Islet of Langerhans (tissue), 1 donor: ENCODE results near the gene GREM2.

Experiments used
- FAIRE-seq: peaks from one replicate; lab custom pipeline; 2011; peaks lifted over from hg19 to GRCh38; lab: Jason Lieb, UNC

The GREM2 gene

DNA sequence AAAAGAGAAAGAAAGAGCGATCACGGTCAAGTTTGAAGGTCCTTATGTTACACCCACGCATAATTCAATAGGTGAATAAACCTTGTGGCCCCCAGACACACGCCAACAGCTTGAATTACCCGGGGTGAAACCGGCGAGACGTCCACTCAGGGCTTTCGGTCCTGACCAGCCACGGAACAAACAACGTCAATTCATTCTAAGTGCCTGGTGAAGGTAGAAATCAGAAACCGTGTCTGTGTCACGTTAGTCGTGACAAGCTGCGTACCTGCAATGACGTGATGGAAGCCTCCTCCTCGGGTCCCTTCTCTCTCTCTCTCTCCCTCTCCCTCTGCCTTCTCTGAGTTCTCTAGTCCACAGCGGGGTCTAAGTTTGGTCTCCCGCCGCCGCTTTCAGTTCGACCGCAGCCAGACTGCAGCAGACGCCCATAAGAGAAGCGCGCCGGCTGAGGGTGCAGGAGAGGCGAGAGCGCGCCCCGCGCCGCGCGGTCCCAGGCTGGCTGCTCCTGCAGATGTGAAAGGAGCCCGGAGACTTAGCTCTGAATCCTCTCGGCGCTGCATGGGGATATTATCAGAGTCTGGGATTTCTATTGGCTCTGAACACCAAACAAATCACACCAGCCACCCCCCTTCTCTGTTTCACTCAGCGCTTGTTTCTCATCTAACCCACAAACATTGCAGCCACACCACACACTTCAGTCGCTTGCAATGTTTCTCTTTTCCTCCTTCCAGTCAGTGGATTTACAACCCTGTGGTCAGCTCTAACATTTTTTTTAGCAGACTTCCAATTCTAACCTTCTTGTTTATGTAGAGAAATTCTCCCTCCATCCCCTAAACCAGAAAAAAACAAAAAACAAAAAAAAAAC lies at the start of gene GREM2:
TSS of gene GREM2 (minus strand) at position 537 of the 862 bp plus-strand sequence. CDS start 118,680 bp downstream, outside the sequence.
- FAIRE-seq: no peak

DNA sequence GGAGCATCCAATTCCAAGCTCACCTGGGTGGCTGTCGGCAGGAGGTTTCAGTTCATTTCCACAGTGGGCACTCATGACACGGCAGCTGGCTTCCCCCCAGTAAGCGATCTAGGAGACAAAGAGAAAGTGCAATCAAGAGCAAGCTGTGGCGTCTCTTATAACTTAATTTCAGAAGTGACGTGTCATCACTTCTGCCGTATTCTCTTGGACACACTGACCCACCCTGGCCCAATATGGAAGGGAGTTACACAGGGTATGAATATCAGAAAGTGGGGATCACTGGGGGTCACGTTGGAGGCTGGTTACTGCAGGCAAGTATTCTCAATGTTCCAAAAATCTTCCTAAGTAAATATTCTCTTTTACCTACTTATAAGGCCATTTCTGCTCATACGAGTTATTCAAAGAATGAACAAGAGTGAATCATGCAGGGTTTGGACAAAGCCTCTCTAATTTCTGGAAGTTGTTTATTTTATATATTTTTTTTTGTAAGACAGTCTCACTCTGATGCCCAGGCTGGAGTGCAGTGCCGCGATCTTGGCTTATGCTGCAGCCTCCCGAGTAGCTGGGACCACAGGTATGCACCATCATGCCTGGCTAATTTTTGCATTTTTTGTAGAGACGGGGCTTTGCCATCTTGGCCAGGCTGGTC lies 46.5 kb upstream of the GREM2 start:
- no peak for FAIRE-seq

DNA sequence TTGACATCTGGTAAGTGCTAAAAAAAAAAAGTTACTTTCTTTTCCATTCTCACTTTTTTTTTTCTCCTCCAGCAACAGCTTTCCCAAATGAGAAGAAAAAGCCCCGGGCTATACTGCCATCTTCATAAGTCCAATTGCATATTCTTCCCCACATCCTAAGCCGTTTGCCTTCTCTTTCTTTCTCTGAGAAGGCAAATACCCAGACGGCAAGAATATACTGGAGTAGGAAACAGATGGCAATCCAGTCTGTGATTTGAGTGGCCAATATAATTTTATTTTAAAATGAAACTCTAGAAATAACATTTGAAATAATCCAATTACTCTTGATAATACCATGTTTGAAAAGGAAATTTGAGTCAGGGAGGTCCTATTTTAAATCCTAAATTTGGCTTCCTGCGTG lies 44.6 kb upstream of the GREM2 start:
- FAIRE-seq: no peak

DNA sequence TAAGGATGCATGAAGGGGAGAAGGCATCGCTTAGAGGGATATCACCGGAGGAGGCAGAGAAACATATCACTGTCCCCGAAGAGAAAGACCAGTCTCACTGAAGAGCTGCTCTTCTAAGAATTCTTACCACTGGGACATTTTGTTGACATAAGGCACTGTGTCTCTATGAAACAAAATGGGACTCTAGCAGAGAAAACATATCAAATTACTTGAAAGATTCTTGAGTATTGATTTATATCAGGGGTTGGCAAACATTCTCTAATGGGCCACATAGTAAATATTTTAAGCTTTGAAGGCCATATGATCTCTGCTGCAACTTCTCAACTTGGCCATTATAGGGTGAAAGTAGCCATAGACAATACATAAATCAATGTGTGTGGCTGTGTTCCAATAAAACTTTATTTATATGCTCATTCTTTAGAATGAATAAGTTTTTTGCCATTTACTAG lies 41.0 kb upstream of the GREM2 start:
- FAIRE-seq: no peak

DNA sequence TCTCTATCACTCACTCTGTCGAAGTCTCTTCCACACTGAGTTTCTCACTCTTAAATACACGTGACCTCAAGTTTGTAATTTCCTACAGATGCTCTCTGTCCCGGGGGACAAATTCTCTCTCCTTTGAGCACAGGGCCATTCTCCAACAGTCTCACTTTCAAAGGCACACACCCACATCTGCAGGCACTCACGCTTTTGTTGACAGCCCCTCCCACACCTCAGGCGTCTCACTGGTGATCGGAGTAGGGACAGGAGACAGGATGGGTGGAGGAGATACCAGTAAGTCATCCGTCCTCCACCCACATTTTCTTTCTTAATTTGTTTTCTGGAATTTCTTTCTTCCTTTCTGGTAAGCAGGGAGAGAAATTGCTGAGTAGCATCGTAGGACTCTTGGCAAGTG lies 40.6 kb upstream of the GREM2 start:
- no peak for FAIRE-seq

DNA sequence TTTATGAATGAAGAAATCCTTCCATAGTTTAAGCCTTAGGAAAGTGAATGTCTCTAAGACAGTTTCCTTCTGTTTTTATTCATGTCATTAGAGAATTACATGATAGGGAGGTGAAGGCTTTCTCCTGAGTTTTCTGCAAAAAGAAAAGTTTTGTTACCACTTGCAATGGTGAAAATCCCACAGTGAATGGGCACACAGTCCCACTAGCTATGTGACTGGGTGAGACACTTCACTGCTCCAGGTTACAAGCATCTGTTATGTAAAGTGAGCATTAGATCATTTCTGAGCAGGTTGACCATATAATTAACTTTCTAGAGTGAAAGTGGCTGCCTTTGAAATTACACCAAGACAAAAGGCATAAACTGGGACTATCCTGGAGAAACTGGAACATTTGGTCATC lies 38.9 kb upstream of the GREM2 start:
- no peak for FAIRE-seq

DNA sequence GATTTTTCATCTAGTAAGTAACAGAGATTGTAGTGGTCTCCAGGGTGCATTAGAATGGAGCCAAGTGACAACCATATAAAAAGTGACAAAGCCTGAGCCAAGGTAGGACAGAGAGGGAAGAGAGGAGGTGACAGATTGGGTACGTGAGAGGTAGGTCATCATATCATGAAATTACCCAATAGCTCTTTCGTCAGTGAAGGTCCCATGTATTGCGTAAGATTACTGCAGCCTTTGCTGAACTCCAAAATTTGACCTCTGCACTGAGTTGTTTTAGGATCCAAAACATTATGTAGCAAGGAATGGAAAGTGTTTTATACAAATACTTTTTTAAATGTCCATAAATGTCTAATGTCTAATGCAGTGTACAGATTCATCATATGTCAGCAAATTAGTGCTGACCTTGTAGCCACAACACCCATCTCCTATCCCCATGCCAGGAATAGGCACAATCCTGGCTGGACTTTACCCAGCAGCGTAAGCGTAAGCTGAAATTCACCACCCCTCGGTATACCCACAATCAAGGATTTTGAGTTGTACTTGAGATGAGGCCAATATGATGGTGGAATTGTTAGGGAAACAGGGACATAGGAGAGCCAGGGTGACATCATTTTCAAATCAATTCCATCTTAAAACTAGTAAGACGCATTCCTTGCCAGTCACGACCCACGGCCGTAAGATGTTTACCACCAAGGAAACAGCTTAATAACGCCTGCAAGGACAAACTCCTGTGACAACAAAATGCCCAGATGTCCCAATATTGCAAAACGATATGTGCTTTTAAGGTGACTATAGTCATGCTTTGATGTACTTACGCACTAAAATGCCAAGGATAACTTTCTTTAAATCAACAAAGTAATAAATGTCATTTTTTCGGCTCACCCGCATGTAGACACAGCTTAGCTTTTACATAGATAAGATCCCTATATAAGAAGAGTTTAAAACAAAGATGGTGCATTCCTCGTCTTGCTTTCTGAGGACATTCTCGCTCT lies 38.1 kb upstream of the GREM2 start:
- no peak for FAIRE-seq

DNA sequence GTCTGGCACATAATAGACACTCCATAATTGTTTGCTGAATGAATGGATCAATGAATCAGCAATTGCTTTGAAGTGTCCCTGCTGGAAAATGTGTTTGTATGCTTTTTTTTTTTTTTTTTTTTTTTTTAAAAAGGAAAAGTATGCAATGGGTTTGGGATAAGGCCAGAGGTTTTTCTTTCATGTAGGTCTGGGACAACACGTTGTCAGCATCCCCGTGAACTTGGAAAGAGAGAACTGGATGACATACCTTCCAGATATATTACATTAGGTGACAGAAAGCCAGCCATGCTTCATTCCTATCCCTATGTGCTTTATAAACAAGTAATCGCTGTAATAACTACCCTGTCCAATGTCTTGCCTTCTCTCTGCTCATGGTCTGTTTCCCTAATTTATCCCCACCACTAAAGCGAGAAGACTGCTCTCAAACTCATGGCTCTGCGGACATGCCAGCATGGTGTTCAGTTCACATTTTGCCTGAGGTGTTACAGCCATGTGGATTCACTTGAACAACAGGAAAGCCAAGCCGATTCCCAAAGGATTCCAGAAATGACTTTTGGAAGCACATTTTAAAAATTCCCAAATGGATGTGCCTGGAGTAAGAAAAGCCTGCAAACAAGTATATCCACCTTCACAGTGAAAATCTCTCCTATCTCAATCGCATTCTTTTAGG lies 34.8 kb upstream of the GREM2 start:
- no peak for FAIRE-seq

DNA sequence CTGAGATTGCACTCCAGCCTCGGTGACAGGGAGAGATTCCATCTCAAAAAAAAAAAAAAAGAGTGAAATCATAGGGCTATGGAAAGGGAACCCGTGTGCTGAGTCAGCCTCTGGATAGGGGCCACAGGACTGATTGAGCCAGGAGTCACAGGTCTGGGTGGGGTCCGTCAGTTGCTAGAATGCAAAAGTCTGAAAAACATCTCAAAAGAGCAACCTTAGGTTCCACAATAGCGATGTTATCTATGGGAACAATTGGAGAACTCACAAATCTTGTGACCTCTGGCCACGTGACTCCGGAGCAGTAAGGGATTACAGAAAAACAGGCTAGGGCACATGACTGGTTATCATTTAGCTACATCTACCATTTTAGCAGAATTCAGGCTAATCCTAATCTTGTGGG lies 32.8 kb upstream of the GREM2 start:
- FAIRE-seq: no peak

DNA sequence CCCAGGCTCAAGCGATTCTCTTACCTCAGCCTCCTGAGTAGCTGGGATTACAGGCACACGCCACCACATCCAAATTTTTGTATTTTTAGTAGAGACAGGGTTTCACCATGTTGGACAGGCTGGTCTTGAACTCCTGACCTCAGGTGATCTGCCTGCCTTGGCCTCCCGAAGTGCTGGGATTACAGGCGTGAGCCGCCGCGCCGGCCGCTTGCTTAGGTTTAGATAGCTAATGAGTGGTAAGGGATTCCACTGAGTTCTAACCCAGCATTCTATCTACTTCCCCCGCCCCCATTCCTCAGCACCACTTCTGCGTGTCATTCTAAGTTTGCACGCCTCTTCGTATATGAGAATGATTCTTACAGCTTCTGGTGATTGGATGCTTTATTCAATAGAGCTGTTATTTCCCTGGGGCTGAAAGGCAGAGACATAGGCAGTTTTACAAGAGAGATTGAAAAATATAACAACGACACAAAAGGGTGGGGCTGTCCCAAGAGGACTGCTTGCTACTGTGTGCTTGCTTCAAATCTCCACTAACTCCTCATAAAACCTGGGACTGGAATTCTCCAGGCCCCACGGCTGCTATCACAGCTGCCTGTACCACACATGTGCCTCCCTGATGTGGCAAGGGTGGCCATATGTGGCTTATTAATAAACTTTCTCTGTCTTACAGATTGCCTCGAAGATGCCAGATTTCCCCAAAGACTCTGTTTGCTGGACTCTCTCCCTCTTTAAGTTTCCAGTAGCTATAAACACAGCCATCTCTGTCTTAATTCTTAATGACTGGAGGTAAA lies 23.7 kb upstream of the GREM2 start:
- FAIRE-seq: no peak

DNA sequence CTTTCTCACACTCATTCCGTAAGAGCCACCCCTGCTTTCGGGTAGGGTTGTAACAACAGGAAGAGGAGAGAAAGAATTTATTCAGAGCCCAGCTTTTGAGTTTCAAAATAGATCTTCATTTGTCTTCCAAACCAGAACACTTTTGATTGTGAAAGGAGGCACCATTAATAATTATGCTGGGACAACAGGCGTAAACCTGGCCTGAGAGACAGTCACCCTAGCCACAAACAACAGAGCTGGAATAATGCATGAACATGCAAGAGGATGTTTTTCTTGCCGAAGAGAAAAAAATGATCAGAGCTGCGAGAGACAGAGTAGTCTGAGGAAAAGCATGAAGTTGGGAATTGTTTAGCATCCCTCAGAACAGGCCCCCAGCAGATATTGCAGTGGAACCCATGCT lies 18.5 kb upstream of the GREM2 start:
- FAIRE-seq: no peak

DNA sequence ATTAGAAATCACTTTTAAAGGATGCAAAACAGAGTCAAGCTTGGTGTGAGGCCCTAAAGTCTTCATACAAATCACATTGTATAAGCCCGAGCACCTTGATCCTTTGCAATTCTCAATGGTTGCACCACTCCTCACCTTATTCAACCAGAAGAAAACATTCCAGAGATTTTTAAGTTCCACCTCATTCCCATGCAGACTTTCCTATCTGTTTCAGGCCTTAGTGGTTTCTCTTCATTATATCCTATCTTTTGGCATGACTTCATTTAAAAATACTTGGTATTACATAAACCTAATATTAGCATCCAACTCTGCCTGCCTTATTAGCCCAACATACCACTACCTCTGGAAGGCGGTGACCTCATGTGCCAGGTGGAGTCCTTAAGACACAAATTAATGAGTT lies 9.3 kb upstream of the GREM2 start:
- FAIRE-seq: no peak

DNA sequence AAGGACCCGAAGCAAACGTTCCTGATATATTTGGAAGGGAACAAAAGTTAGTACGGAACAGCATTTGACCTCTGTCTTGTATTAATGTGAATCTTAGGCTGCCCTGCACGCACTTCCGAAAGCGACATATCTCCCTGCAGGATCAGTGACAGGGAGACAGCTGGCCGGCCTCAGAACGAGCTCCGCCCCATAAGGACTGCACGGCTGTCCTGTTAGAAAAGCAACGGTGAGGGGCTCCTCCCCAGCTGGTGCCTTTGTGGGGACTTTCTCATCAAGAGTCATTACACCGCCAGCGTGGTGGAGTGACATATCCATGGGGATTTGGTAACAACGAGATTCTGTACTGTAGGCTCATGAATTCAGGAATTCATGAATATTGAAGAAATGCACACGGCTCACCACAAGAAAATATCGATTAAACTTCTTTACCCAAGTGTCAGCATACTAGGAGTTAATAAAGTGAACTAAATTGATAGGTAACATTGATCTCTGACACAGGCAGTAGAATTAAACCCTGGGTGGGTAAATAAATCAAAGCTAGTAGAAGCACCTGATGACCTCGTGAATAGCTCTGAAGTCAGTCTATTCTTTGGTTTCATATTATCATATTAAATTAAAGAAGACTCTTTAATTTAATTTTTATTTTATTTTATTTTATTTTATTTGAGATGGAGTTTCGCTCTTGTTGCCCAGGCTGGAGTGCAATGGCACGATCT lies 8.1 kb upstream of the GREM2 start:
- FAIRE-seq: no peak

DNA sequence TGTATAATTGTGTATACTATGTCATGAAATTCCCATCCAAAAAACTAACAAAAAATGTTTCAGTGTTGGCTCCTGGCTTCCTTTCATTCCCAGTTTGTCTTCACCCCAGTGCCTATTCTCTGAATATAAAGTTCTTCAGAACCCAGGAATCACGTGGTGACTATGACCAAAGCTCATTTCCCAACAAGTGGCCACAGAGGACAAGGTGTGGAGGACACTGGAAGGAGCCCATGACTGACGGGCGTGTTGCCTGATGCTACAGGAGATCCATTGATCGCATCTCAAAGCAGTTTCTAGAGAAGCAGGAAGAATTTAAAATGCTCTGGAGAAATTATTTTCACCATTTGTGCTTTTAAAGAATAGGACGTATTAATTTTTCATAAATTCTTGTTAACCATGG lies 7.4 kb upstream of the GREM2 start:
- no peak for FAIRE-seq

DNA sequence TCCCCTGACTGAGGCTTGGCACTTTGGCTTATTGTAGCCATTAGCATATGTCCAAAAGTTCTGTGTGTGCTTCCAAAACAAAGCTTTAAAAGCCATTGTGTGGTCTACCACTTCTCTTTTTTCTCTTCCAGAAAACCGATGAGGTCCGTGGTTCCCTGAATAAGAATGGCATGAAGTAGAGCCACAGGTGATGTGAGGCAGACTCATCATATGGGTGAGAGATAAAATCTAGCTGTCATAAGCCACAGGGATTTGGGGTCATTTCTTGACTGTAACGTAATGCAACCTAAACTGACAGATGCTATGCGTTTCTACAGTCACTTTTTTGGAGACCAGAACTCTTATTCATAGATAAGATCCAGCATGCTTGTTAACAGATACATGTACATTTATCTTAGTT lies 7.0 kb upstream of the GREM2 start:
- FAIRE-seq: no peak

DNA sequence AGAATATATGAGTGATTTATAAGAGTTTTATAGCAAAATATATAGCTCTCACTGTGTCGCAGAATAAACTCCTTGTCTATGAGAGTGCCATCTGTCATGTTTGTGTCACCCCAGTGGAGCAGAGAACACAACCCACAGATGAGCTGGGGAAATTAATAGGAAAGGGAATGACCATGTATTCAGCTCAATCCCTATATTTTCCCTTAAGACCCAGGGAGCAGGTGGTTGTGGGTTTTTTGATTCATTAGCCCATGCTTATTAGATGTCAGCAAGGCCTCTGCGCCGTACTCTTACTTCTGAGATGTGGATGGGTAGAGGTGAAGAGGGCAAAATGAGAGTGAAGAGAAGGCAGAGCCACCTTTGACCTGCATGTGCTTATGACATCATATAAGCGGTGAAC lies 4.1 kb upstream of the GREM2 start:
- no peak for FAIRE-seq

DNA sequence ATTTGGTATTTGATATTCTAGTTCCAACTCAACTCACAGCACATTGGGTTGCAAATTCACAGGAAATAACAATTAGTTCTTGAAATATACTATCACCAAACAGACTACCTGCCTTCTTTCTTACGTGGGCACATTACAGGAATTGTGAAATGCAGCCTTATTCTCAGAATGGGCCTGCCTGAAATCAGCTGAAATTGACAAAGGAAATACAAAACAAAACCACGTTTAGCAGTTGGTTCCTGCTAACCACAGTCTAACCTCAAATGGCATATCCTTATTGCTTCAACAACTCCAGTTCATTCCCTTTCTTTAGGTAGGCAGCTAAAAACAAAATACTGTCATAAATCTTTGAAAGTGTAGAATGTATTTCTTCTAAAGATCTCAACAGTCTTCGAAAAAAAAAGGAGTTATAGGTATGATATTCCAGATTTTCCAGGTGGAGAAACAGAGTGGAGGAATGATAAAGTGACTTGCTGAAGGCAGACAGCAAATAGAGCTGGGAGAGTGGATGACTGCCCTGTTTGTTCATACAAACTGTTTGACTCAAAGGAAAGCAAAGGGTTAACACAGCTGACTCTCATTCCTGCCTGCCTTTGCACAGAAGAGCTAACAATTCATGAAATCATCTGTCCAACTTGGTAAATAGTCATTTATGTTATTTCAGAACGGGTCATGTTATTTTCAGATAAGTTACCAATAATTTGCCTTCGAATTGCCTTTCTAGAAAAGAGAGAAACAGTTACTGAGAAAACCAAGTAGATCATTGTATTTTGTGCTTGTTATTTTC lies 1.6 kb upstream of the GREM2 start:
- FAIRE-seq: no peak

DNA sequence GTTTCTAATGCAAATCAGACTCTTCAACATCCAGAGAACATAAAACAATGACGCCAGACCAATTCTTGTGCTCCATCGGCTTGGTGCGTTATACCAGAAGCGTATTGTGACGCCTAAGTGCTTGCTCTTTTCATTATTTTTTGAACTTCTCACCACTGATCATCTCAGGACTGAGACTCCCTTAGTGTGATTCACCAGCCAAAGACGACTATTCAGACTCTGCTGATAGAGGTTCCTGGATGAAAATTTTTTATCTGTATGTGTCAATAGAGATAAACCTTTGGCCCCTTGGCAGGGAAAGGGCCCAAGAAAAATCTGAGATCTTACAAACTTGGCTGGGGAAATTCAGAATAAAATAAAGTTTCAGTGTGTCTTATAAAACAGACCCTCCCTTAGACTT lies 856 bp upstream of the GREM2 start:
- FAIRE-seq: no peak

DNA sequence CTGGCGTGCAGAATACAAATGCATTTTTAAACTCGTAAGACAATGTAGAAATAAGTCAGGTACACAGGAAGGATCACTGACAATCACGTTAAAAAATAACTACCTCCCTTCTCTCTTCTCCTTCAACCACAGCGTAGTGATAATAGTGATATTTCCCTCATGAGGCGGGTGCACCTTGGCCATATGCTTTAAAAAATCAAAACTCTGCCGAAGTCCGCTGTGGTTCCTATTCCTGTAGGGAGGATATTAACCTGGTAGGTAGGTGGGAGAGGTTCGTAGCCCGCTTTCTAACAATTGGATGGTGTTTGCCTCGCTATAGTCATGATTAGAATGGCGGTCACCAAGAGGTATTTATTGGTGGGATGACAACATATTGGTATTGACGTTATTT lies 732 bp downstream of the GREM2 start:
- no peak for FAIRE-seq

DNA sequence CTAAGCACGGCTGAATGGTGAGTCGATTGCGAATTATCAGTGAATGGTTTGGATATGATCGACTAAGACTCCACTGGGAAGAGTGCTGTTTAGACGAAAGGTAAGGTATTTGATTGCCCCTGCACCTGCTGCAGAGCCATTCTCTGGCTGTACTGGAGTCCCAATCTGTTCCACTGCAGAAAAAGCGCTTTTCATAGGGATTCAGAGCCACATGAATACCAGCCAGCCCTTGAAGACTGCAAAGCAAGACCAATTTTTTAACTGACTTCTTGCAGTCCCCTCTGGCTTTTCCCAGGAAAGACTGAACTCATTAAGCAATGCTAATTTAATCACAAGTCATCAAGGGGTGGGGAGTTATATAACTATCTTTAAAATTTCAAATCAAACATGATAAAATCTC lies 1.3 kb downstream of the GREM2 start:
- FAIRE-seq: no peak
